GM18867 (cell line): ENCODE measurements around the gene LRRC10B.

Experiments used
- ATAC-seq: cut with Tn5 transposase; IDR thresholded peaks from one replicate; pipeline ENCODE4 v1.9.1; 2021; ENCODE audit warnings: mild to moderate bottlenecking, moderate library complexity; ENCODE audit not compliant: unreplicated experiment

The LRRC10B gene

DNA sequence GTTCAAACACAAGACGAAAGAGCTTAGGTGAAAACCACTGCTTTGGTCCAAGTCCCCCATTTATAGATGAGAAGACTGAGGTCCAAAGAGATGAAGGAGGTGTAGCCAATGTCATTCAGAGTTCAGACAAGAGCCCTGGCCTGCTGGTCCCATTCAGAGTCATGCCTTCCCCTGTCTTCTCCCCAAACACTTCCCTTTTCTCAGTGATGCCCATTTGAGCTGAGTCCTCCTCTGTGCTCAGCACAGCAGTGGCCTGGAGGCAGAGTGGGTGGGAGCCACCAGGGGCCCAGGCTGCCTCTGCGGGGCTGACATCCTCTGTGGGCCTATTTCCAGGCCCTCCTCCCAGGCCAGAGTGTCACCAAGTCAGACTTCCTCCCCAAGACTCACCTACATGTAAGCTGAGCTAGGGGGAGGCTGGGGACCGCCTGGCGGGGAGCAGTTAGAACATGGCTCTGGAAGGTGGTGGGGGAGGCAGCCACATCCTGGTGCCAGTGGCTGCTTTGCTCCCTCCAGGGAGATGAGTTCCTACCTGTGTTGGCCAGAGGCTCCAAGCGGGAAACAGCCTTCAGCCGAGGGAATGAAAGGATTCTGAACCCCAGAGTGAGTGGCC is 22.4 kb upstream of the LRRC10B start:
- ATAC-seq = no peak

- no peak for ATAC-seq
Measured at GRCh38 chr11:61486779-61487178, 21.8 kb upstream of the LRRC10B start.

GRCh38 chr11:61487342-61488025 is 21.1 kb upstream of the LRRC10B start:
- ATAC-seq = no peak

DNA sequence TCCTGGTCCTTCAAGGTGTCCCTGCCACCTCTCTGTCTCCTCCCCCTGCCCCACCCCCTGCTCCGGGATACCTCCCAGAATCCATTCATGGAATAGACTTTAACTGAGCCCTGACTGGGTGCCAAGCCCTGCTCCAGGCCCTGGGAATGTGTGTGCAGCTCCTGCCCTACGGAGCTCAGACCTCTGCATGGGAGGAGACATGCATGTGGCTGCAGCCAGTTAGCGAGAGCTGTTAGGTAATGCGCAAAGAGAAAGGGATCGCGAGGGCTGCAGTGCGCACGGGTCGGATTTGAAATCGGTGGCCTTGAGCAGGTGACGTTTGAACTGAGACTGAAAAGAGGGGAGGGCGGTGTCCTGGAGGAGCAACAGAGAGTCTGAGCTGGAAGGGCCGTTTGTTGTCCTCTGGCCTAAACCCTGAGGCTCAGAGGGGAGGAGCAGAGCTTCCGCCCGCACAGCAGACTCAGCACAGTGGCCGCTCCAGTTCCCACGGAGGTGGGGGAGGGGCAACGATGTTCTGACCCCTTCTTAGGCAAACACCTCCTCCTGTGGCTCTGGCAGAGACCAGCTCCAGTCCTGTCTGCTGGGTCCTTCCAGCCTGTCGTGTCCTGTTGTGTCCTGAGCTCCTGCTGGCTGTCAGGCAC is 19.8 kb upstream of the LRRC10B start:
- ATAC-seq = no peak

DNA sequence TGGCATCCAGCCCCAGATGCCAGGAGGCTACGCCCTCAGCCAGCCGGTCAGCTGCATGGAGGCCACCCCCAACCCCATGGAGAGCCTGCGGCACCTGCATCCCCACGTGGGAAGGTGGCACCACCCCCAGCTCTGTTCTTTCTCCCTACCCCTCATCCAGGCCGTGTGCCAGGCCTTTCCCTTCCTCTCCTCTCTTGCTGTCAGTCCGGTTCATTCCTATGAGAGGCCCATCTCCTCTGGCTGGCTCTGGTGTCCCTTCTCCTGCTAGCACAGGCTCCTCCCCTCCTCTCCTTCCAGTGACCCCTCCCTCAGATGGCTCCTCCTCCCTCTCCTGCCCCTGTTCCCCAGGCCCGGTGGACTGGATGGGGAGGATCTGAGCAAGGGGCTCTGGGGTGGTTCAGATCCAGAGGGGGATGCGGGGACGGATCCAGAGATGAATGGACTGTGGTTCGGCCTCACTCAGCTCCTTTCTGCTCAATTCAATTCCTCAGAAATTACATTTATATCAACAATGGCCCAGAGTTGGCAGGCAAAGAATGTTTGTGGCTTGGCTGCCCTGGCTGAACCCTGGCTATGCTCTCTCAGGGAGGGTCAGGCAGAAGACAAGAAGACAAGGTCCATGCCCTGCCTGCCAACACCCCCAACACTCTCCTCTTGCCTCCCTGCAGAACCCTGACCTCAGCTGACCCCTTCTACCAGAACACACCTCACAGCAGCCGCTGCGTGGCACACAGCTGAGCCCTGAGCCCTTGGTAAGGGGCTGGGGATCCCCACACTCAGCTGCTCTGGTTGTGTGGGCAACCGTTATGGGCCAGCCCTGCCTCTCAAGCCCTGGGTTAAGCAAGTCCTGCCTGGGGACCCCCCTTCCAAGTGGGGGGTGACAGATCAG is 18.5 kb upstream of the LRRC10B start:
- ATAC-seq = no peak

GRCh38 chr11:61491736-61492395 is 16.7 kb upstream of the LRRC10B start:
- ATAC-seq = no peak

- ATAC-seq = no peak
Measured at GRCh38 chr11:61494381-61494961, 14.1 kb upstream of the LRRC10B start.

DNA sequence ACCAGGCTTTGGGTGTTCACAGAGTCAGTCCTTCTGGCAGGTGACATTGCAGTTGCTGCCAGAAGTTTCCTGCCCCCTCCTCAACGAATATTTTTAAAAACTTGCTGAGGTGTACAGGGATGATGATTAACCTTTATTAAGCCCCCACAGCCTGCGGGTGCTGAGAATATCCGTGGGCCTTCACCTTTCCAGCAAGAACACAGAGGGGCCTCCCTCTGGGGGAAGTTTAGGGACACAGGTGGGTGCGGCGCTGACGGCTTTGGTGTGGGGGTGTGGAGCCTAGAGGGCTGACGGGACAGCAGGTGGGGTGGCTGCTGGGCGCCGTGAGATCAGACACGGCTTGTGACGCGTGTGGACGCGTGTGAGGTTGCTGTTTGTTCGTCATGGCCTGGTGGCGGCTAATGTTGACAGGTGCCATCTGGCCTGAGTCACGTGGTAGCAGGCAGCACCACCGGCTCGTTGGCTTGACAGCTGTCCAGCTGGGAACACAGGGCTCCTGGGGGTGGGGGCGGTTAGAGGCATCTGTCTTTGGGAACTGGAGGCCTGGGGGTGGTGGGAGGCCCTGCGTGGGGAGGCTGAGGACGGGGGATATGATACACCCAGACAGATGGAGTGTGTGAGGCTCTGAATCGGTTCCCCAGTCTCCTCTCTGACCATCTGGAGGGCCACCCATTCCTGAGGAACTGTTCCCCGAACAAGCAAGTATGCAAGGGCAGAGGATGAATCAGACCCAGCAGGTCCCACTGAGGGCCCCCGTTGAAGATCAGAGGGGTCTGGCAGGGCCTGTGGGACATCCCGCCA is 12.5 kb upstream of the LRRC10B start:
- ATAC-seq = no peak

DNA sequence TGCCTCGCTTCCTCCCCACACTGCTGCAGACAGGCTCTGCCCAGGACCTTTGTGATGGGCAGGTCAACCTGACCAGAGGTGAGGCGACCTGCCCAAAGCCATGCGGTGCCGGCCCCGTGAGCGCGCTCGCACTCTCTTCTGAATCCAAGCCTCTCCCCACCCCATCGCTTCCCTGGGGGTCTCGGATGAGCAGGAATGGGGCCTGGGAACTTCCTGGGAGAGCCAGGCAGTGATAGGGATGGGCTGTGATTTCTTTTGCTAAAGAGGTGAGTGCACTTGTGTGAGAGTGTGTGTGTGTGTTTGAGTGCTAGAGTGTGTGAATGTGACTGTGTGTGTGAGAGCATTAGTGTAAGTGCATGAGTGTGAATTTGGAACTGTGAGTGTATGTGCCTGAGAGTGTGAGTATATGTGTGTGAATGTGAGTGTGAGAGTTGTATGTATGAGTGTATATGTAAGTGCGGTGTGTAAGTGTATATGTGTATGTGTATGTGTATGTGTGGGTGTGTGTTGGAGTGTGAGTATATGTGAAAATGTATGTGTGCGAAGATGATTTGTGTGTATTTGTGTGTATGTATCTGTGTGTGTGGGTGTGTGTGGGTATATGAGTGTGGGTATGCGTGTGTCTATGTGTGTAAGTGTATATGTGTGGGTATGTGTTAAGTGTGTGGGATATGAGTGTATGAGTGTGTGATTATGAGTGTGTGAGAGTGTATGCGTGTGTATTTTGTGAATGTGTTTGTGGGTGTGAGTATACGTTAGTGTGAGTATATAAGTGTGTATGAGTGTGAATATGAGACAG is 11.7 kb upstream of the LRRC10B start:
- no peak for ATAC-seq

- no peak for ATAC-seq
Measured at GRCh38 chr11:61497473-61497872, 11.1 kb upstream of the LRRC10B start.

DNA sequence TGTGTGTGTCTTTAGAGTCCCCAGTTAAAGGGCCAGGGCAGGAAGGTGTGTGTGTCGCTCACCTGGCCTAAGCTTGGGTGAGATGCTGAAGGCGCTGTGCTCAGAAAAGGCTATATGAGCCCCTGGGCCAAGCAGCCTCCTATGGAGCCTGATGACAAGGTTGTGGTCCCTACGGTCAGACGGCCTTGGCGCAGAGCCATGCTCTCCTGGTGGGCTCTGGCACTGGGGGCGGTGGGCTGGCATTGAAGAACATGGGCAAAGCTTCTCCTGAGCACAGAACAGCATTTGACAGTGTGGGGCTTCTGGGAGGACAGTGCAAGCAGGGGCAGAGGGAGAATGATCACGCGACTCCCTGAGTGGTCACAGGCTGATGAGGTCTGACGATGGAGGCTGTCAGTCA is 10.7 kb upstream of the LRRC10B start:
- ATAC-seq = no peak

GRCh38 chr11:61498767-61499341 is 9.7 kb upstream of the LRRC10B start:
- ATAC-seq = no peak

GRCh38 chr11:61499816-61500491 is 8.6 kb upstream of the LRRC10B start:
- no peak for ATAC-seq

DNA sequence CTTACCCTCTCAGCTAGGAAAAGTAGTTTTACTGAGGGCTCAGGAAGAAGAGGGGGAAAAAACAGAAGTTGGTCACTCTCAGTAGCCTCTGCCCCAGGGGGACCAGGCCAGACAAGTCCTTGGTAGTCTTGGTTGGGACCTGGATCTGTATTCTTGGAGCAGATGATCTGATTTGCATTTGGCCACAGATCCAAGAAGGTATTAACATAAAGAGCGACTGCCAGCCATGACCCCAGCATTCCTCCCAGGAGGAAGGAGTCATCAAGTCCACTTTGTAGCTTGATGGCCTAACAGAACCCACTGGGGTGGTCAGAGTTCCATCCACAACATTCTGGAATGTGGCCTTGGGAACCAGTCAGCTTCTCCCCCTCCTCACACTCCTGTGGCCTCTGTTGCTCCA is 6.0 kb upstream of the LRRC10B start:
- ATAC-seq = no peak

DNA sequence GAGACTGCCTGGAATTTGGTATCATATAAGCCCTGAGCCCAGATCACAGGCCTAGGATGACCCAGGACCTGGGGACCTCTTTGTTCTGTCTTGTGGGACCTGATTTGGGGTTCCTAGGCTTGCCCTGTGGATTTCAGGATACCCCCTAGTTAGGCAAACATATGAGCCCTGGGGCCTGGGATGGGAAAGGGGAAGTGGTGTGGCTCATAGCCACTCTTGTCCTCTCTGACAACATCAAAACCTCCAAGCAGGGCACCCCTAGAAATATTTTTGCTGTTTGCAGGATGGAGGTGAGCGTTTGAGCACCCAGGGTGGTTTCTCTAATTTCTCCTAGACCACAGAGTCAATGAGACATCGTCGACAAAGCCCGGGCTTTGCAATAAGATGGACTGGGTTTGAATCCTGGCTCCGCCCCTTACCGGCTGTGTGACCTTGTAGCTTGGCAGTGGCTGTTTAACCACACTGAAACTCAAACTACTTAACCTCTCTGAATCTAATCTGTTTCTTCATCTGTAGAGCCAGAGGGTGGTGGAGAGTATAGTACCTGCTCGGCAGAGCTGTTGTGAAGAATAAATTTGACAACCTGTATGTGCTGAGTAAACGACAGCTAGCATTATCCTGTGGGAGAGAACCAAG is 5.3 kb upstream of the LRRC10B start:
- ATAC-seq = no peak

- ATAC-seq = no peak
Measured at GRCh38 chr11:61505106-61505505, 3.4 kb upstream of the LRRC10B start.

- no peak for ATAC-seq
Measured at GRCh38 chr11:61505640-61506155, 2.9 kb upstream of the LRRC10B start.
